Endothelial cell of umbilical vein (primary cell): ENCODE data around the gene VSIG10.

ENCODE experiments used
- CTCF ChIP-seq, 2 donors: IDR thresholded peaks; 1 replicate in 1 of 2; 2 replicates in 1 of 2; pipeline ENCODE4 v1.5.1; 2011; ENCODE audit warnings: low read length in 2 of 2, mild to moderate bottlenecking in 2 of 2, moderate library complexity in 2 of 2, control low read depth in 1 of 2, inconsistent platforms in 1 of 2, low read depth in 1 of 2; ENCODE audit not compliant: insufficient read depth in 1 of 2; ENCODE audit errors: extremely low read depth in 1 of 2
- EZH2 ChIP-seq: IDR thresholded peaks from 2 replicates; pipeline ENCODE4 v1.6.1; 2012; ENCODE audit warnings: borderline replicate concordance, low read depth, mild to moderate bottlenecking, moderate library complexity, low read length, inconsistent platforms; ENCODE audit not compliant: severe bottlenecking
- FOS ChIP-seq: IDR thresholded peaks from 2 replicates; pipeline ENCODE4 v1.6.1; 2011; ENCODE audit warnings: mild to moderate bottlenecking, low read length, moderate library complexity, borderline replicate concordance; ENCODE audit not compliant: insufficient read depth
- JUN ChIP-seq: IDR thresholded peaks from 2 replicates; pipeline ENCODE4 v1.6.1; 2011; ENCODE audit warnings: borderline replicate concordance, low read depth; ENCODE audit not compliant: insufficient read length, insufficient read depth
- MYC ChIP-seq: IDR thresholded peaks from one replicate; pipeline ENCODE4 v1.6.1; 2011; ENCODE audit warnings: mild to moderate bottlenecking, low read depth, low read length
- POLR2A ChIP-seq: IDR thresholded peaks from 2 replicates; pipeline ENCODE4 v1.6.1; 2012; ENCODE audit warnings: low read depth, mild to moderate bottlenecking, control low read depth, low read length
- POLR2AphosphoS5 ChIP-seq: IDR thresholded peaks from 2 replicates; pipeline ENCODE4 v1.6.1; 2012; ENCODE audit warnings: low read depth, mild to moderate bottlenecking, control low read depth, low read length, moderate library complexity; ENCODE audit not compliant: insufficient read depth
- TF ChIP-seq, protein P1 (sequence below): IDR thresholded peaks from 2 replicates; pipeline ENCODE4 v1.6.1; 2011; ENCODE audit not compliant: insufficient read depth, insufficient read length

DNA sequence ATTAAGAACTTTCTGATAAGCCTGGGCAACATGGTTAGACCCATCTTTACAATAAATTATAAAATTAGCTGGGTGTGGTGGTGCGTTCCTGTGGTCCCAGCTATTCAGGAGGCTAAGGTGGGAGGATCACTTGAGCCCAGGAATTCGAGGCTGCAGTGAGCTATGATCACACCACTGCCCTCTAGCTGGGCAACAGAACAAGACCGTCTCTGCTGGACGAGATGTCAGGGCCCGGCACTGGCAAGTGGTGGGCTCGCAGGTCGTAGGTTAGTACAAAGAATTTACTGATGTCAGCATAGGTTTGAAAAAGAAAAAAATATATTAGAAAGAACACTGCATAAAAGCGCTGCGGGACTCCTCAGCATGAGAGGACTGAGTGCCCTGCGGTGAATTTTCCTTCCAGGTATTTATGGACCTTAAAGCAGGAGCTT, 15.7 kb upstream of the VSIG10 start:
- no peak for TF ChIP-seq CTCF (IDR thresholded peaks at IDR 0.05; ENCODE audit: extremely low read depth in 1 of 2, insufficient read depth in 1 of 2, low read depth in 1 of 2, low read length in 2 of 2)
- TF ChIP-seq FOS = no peak
- no peak for TF ChIP-seq JUN
- TF ChIP-seq EZH2 = no peak
- no peak for TF ChIP-seq MYC
- TF ChIP-seq, protein P1, sequence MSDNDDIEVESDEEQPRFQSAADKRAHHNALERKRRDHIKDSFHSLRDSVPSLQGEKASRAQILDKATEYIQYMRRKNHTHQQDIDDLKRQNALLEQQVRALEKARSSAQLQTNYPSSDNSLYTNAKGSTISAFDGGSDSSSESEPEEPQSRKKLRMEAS = no peak
- TF ChIP-seq POLR2A = no peak
- TF ChIP-seq POLR2AphosphoS5 = no peak
